Measurements from ENCODE around the gene PRXL2B.

The PRXL2B gene

GRCh38 chr1:2560299-2561073 lies 26.1 kb upstream of the PRXL2B start:
- TF ChIP-seq SUZ12 (IDR thresholded peaks at IDR 0.05) (no peak), HDGF (IDR thresholded peaks at IDR 0.05; ENCODE audit: borderline replicate concordance) (no peak), TARDBP (IDR thresholded peaks at IDR 0.05) (no peak), ARNT (IDR thresholded peaks at IDR 0.05) (no peak), BHLHE40 (IDR thresholded peaks at IDR 0.05; ENCODE audit: borderline replicate concordance) (no peak), PKNOX1 (IDR thresholded peaks at IDR 0.05) (no peak), NFRKB (IDR thresholded peaks at IDR 0.05) (no peak), CTBP1 (IDR thresholded peaks at IDR 0.05; ENCODE audit: borderline replicate concordance) (no peak), FOXK2 (IDR thresholded peaks at IDR 0.05) (no peak), FOXA1 (IDR thresholded peaks at IDR 0.05) (no peak)
- no peak for DNase-seq (ENCODE audit: extremely low spot score)
- ChIA-PET POLR2A (interaction anchor here (1.2 to 1.5 kb wide), 4 partner anchors 13 to 148 kb away, joined by 3 to 4 read pairs (median 4); partner anchors contain the start of gene PANK4), CTCF (interaction anchor here (1.2 kb wide), 1 partner anchor 241 kb away, joined by 3 read pairs; the partner anchor contains the start of gene TTC34)

- ChIA-PET CTCF (interaction anchor here (0.8 to 1.2 kb wide), 2 partner anchors 13 to 109 kb away, joined by 3 to 6 read pairs; no protein-coding TSS in a partner anchor), POLR2A (interaction anchor here (1.2 to 1.5 kb wide), 5 partner anchors 14 to 148 kb away, joined by 3 to 5 read pairs (median 4); partner anchors contain the start of gene PANK4)
- no peak for DNase-seq (ENCODE audit: extremely low spot score)
- no peak for TF ChIP-seq SUZ12 (IDR thresholded peaks at IDR 0.05)
- TF ChIP-seq ELF4 (IDR thresholded peaks at IDR 0.05): no peak
- TF ChIP-seq PKNOX1 (IDR thresholded peaks at IDR 0.05): no peak
- no peak for TF ChIP-seq L3MBTL2 (conservative IDR thresholded peaks at IDR 0.05)
- no peak for TF ChIP-seq BHLHE40 (IDR thresholded peaks at IDR 0.05; ENCODE audit: borderline replicate concordance)
- no peak for TF ChIP-seq NFRKB (IDR thresholded peaks at IDR 0.05)
- TF ChIP-seq FOXM1 (IDR thresholded peaks at IDR 0.05; ENCODE audit: borderline replicate concordance): no peak
- TF ChIP-seq LEF1 (IDR thresholded peaks at IDR 0.05; ENCODE audit: borderline replicate concordance): no peak
- no peak for TF ChIP-seq ZNF384 (IDR thresholded peaks at IDR 0.05)
- TF ChIP-seq FOXK2 (IDR thresholded peaks at IDR 0.05): no peak
- TF ChIP-seq ARNT (IDR thresholded peaks at IDR 0.05): no peak
- TF ChIP-seq SP1 (IDR thresholded peaks at IDR 0.05): no peak
- no peak for TF ChIP-seq FOXA1 (IDR thresholded peaks at IDR 0.05)
- no peak for TF ChIP-seq TARDBP (IDR thresholded peaks at IDR 0.05)
Measured at GRCh38 chr1:2561446-2561845, 25.1 kb upstream of the PRXL2B start.

GRCh38 chr1:2561898-2562895 lies 24.4 kb upstream of the PRXL2B start:
- no peak for DNase-seq (ENCODE audit: extremely low spot score)
- no peak for TF ChIP-seq SP1 (IDR thresholded peaks at IDR 0.05)
- no peak for TF ChIP-seq PKNOX1 (IDR thresholded peaks at IDR 0.05)
- TF ChIP-seq FOXK2 (IDR thresholded peaks at IDR 0.05): no peak
- TF ChIP-seq HDGF (IDR thresholded peaks at IDR 0.05; ENCODE audit: borderline replicate concordance): no peak
- TF ChIP-seq FOXM1 (IDR thresholded peaks at IDR 0.05; ENCODE audit: borderline replicate concordance): no peak
- no peak for TF ChIP-seq CTBP1 (IDR thresholded peaks at IDR 0.05; ENCODE audit: borderline replicate concordance)
- TF ChIP-seq BHLHE40 (IDR thresholded peaks at IDR 0.05; ENCODE audit: borderline replicate concordance): no peak
- TF ChIP-seq TARDBP (IDR thresholded peaks at IDR 0.05): no peak
- TF ChIP-seq ELF4 (IDR thresholded peaks at IDR 0.05): no peak
- TF ChIP-seq LEF1 (IDR thresholded peaks at IDR 0.05; ENCODE audit: borderline replicate concordance): no peak
- no peak for TF ChIP-seq L3MBTL2 (conservative IDR thresholded peaks at IDR 0.05)
- TF ChIP-seq ZNF384 (IDR thresholded peaks at IDR 0.05): no peak
- ChIA-PET CTCF (interaction anchor here (0.8 to 1.2 kb wide), 2 partner anchors 12 to 110 kb away, joined by 3 to 6 read pairs; no protein-coding TSS in a partner anchor), POLR2A (interaction anchor here (1.3 to 1.5 kb wide), 3 partner anchors 15 to 36 kb away, joined by 3 to 5 read pairs (median 4); partner anchors contain the start of gene PANK4)

DNA sequence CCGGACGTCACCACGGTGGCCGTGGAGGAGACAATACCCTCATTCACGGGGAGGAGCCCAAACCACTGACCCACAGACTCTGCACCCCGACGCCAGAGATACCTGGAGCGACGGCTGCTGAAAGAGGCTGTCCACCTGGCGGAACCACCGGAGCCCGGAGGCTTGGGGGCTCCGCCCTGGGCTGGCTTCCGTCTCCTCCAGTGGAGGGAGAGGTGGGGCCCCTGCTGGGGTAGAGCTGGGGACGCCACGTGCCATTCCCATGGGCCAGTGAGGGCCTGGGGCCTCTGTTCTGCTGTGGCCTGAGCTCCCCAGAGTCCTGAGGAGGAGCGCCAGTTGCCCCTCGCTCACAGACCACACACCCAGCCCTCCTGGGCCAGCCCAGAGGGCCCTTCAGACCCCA lies 23.4 kb upstream of the PRXL2B start:
- no peak for DNase-seq (ENCODE audit: extremely low spot score)
- POLR2A ChIA-PET: interaction anchor here (0.6 kb wide), 1 partner anchor 22 kb away, joined by 3 read pairs; no protein-coding TSS in a partner anchor
- CTCF ChIA-PET: interaction anchor here (0.7 kb wide), 1 partner anchor 238 kb away, joined by 3 read pairs; no protein-coding TSS in a partner anchor
- TF ChIP-seq TARDBP (IDR thresholded peaks at IDR 0.05) (no peak), SUZ12 (IDR thresholded peaks at IDR 0.05) (no peak), NFRKB (IDR thresholded peaks at IDR 0.05) (no peak), CTBP1 (IDR thresholded peaks at IDR 0.05; ENCODE audit: borderline replicate concordance) (no peak), ELF4 (IDR thresholded peaks at IDR 0.05) (no peak), HDGF (IDR thresholded peaks at IDR 0.05; ENCODE audit: borderline replicate concordance) (no peak), BHLHE40 (IDR thresholded peaks at IDR 0.05; ENCODE audit: borderline replicate concordance) (no peak), FOXM1 (IDR thresholded peaks at IDR 0.05; ENCODE audit: borderline replicate concordance) (no peak), LEF1 (IDR thresholded peaks at IDR 0.05; ENCODE audit: borderline replicate concordance) (no peak), SP1 (IDR thresholded peaks at IDR 0.05) (no peak), L3MBTL2 (conservative IDR thresholded peaks at IDR 0.05) (no peak), FOXA1 (IDR thresholded peaks at IDR 0.05) (no peak)

Measured in HEK293T (cell line).